IMR-90 (cell line): ENCODE data around the gene NAA35. TPM values are rescaled to one million over a fixed set of nuclear protein-coding genes. Genes with fewer than 3 reads are reported as not detected.

ENCODE experiments used
- ATAC-seq: fragments of 200-7000 bp; cut with Tn5 transposase; 2 replicates; pipeline ENCODE4 v1.9.1; 2020; ENCODE audit warnings: low read depth, mild to moderate bottlenecking, moderate library complexity
- BruUV-seq: library from RNA; stranded (reverse); fragments of 400-500 nt; replicated peaks from 2 replicates; lab custom pipeline; 2021; lab: Mats Ljungman, UMichigan
- CTCF ChIA-PET: fragments of 300-600 bp; formaldehyde crosslinking; extraction: SDS; loops from one replicate; lab custom pipeline; 2021; ENCODE audit warnings: antibody characterized with exemption; lab: Yijun Ruan, JAX
- POLR2A ChIA-PET: fragments of 300-600 bp; sonication (Branson Sonifier 250); formaldehyde crosslinking; loops from one replicate; lab custom pipeline; 2022; ENCODE audit warnings: antibody characterized with exemption; ENCODE audit not compliant: unreplicated experiment; lab: Charles Lee
- DNase-seq: peaks from one replicate; pipeline ENCODE4 v3.0.0; 2013
- H2AFZ ChIP-seq: replicated peaks from 2 replicates; pipeline ENCODE3; 2013; ENCODE audit warnings: low read length, mild to moderate bottlenecking; ENCODE audit not compliant: poor library complexity
- H2AK5ac ChIP-seq: 2 replicates; pipeline ENCODE4 v1.6.1; 2013; ENCODE audit warnings: low read depth, low read length, inconsistent platforms
- H2AK9ac ChIP-seq: replicated peaks from 2 replicates; pipeline ENCODE3; 2013; ENCODE audit warnings: mild to moderate bottlenecking, low read depth, low read length, moderate library complexity; ENCODE audit not compliant: poor library complexity
- H2BK120ac ChIP-seq: 2 replicates; pipeline ENCODE4 v1.6.1; 2013; ENCODE audit warnings: low read depth, low read length, inconsistent platforms
- H2BK15ac ChIP-seq: 3 replicates; pipeline ENCODE4 v1.6.1; 2013; ENCODE audit warnings: low read depth, low read length, inconsistent platforms
- H2BK20ac ChIP-seq: 2 replicates; pipeline ENCODE4 v1.6.1; 2013; ENCODE audit warnings: low read depth, mild to moderate bottlenecking, inconsistent platforms, low read length, moderate library complexity
- H2BK5ac ChIP-seq: 2 replicates; pipeline ENCODE4 v1.6.1; 2013; ENCODE audit warnings: mild to moderate bottlenecking, low read depth, low read length, inconsistent platforms; ENCODE audit not compliant: poor library complexity, severe bottlenecking
- H3K14ac ChIP-seq: replicated peaks from 2 replicates; pipeline ENCODE4 v1.6.1; 2013; ENCODE audit warnings: low read depth, low read length, inconsistent platforms
- H3K18ac ChIP-seq: 2 replicates; pipeline ENCODE4 v1.6.1; 2013; ENCODE audit warnings: low read depth, low read length, control low read depth
- H3K23ac ChIP-seq: 2 replicates; pipeline ENCODE4 v1.6.1; 2013; ENCODE audit warnings: low read depth, low read length, inconsistent platforms
- H3K27ac ChIP-seq: 2 replicates; pipeline ENCODE4 v1.5.1; 2013; ENCODE audit warnings: mild to moderate bottlenecking, control low read depth, low read length; ENCODE audit not compliant: insufficient read depth
- H3K27me3 ChIP-seq: 2 replicates; pipeline ENCODE4 v1.6.1; 2013; ENCODE audit warnings: low read length; ENCODE audit not compliant: control insufficient read depth, insufficient read depth
- H3K36me3 ChIP-seq: 2 replicates; pipeline ENCODE4 v1.6.1; 2013; ENCODE audit warnings: low read length, mixed read lengths; ENCODE audit not compliant: control insufficient read depth, insufficient read depth
- H3K4ac ChIP-seq: 2 replicates; pipeline ENCODE4 v1.6.1; 2013; ENCODE audit warnings: low read depth, low read length, inconsistent platforms
- H3K4me1 ChIP-seq: 2 replicates; pipeline ENCODE4 v1.6.1; 2013; ENCODE audit warnings: low read length, mixed read lengths; ENCODE audit not compliant: control insufficient read depth, insufficient read depth
- H3K4me2 ChIP-seq: 2 replicates; pipeline ENCODE4 v1.6.1; 2013; ENCODE audit warnings: low read depth, mild to moderate bottlenecking, control low read depth, low read length, moderate library complexity
- H3K4me3 ChIP-seq: 2 replicates; pipeline ENCODE4 v1.5.1; 2013; ENCODE audit warnings: low read depth, mild to moderate bottlenecking, control low read depth, low read length, moderate library complexity; ENCODE audit not compliant: insufficient read depth
- H3K56ac ChIP-seq: 2 replicates; pipeline ENCODE4 v1.6.1; 2013; ENCODE audit warnings: low read length, inconsistent platforms; ENCODE audit not compliant: insufficient read depth; ENCODE audit errors: extremely low read depth
- H3K79me1 ChIP-seq, 2 experiments: 2 replicates each; pipeline ENCODE4 v1.6.1; 2013; ENCODE audit warnings: low read length in 2 of 2, inconsistent platforms in 1 of 2, low read depth in 1 of 2
- H3K9ac ChIP-seq: 2 replicates; pipeline ENCODE4 v1.6.1; 2013; ENCODE audit warnings: low read depth, low read length, control low read depth
- H3K9me1 ChIP-seq: 2 replicates; pipeline ENCODE4 v1.6.1; 2013; ENCODE audit warnings: low read length, inconsistent platforms; ENCODE audit not compliant: insufficient read depth
- H3K9me3 ChIP-seq: 2 replicates; pipeline ENCODE4 v1.6.1; 2013; ENCODE audit warnings: low read length; ENCODE audit not compliant: control insufficient read depth, insufficient read depth
- H4K20me1 ChIP-seq: 2 replicates; pipeline ENCODE4 v1.6.1; 2013; ENCODE audit warnings: low read length, inconsistent platforms; ENCODE audit not compliant: insufficient read depth
- H4K5ac ChIP-seq: 2 replicates; pipeline ENCODE4 v1.6.1; 2013; ENCODE audit warnings: mild to moderate bottlenecking, low read depth, low read length, control low read depth
- H4K8ac ChIP-seq, 2 experiments: 2 replicates each; pipeline ENCODE4 v1.6.1; 2013; ENCODE audit warnings: low read depth in 2 of 2, low read length in 2 of 2, control low read depth in 1 of 2, inconsistent platforms in 1 of 2
- H4K91ac ChIP-seq: 2 replicates; pipeline ENCODE4 v1.6.1; 2013; ENCODE audit warnings: low read depth, low read length, inconsistent platforms; ENCODE audit not compliant: insufficient read depth
- BHLHE40 ChIP-seq: fragments of 150-350 bp; IDR thresholded peaks from 2 replicates; pipeline ENCODE4 v1.6.1; 2016; ENCODE audit warnings: mild to moderate bottlenecking, low read depth, low read length
- CEBPB ChIP-seq: IDR thresholded peaks from 2 replicates; pipeline ENCODE4 v1.6.1; 2012; ENCODE audit warnings: low read depth, low read length, improper control_type of control experiment
- CHD1 ChIP-seq: IDR thresholded peaks from 2 replicates; pipeline ENCODE4 v1.6.1; 2012; ENCODE audit warnings: low read depth, low read length, improper control_type of control experiment
- CTCF ChIP-seq: conservative IDR thresholded peaks from 2 replicates; pipeline ENCODE4 v1.5.1; 2012; ENCODE audit warnings: mild to moderate bottlenecking, low read depth, low read length, improper control_type of control experiment
- ELK1 ChIP-seq: fragments of 150-350 bp; IDR thresholded peaks from 2 replicates; pipeline ENCODE4 v1.6.1; 2016; ENCODE audit warnings: low read depth, mild to moderate bottlenecking, low read length, moderate library complexity, borderline replicate concordance
- FOS ChIP-seq: fragments of 150-350 bp; IDR thresholded peaks from 2 replicates; pipeline ENCODE4 v1.6.1; 2016; ENCODE audit warnings: low read depth, low read length
- MAFK ChIP-seq: IDR thresholded peaks from 2 replicates; pipeline ENCODE4 v1.6.1; 2012; ENCODE audit warnings: low read depth, low read length, improper control_type of control experiment
- MXI1 ChIP-seq: IDR thresholded peaks from 2 replicates; pipeline ENCODE4 v1.6.1; 2012; ENCODE audit warnings: low read depth, mild to moderate bottlenecking, low read length, moderate library complexity, borderline replicate concordance
- POLR2A ChIP-seq: IDR thresholded peaks from 2 replicates; pipeline ENCODE4 v1.6.1; 2012; ENCODE audit warnings: mild to moderate bottlenecking, low read depth, low read length
- RAD21 ChIP-seq: IDR thresholded peaks from 2 replicates; pipeline ENCODE4 v1.6.1; 2012; ENCODE audit warnings: low read length, improper control_type of control experiment
- RCOR1 ChIP-seq: IDR thresholded peaks from 2 replicates; pipeline ENCODE4 v1.6.1; 2012; ENCODE audit warnings: mild to moderate bottlenecking, low read length, improper control_type of control experiment; ENCODE audit not compliant: insufficient replicate concordance
- RFX5 ChIP-seq: IDR thresholded peaks from 2 replicates; pipeline ENCODE4 v1.8.0; 2012; ENCODE audit warnings: low read depth, mild to moderate bottlenecking, low read length, moderate library complexity
- SMC3 ChIP-seq: fragments of 150-350 bp; IDR thresholded peaks from 2 replicates; pipeline ENCODE4 v1.6.1; 2016; ENCODE audit warnings: low read depth, mild to moderate bottlenecking, antibody characterized with exemption, low read length, moderate library complexity
- WGBS, 2 experiments: methylation state at CpG; one replicate each; pipeline versions ENCODE4 v1.1.5 to v1.1.7; 2013; ENCODE audit warnings: missing lambda C conversion rate in 2 of 2; ENCODE audit not compliant: insufficient read length in 1 of 2; ENCODE audit errors: extremely low coverage in 2 of 2; 5-methylcytosine and 5-hydroxymethylcytosine counted together
- dilution Hi-C: fragments of 300-500 bp; cut with HindIII; formaldehyde crosslinking; loops from one replicate; pipeline ENCODE4 v1.14.3; 2018; ENCODE audit warnings: low sequenced_read_pairs; ENCODE audit not compliant: unreplicated experiment
- in situ Hi-C: fragments of 300-500 bp; cut with MboI; formaldehyde crosslinking; loops from 3 replicates; pipeline ENCODE4 v1.14.3; 2019; ENCODE audit warnings: low sequenced_read_pairs, inconsistent platforms, mixed read lengths
- intact Hi-C: fragments of 100-400 bp; cut with micrococcal nuclease; formaldehyde crosslinking; loops from 2 replicates; pipeline ENCODE4 v1.10.0; 2022
- polyA plus RNA-seq, 3 experiments: library from polyadenylated mRNA; depleted of rRNA; stranded (reverse); fragments of >200 nt; gene quantifications; 2 replicates each; pipeline ENCODE4 v1.2.3, GENCODE V29; 2012; ENCODE audit warnings: low replicate concordance in 1 of 3
- total RNA-seq: library from RNA; depleted of rRNA; stranded (reverse); fragments of >200 nt; gene quantifications from 2 replicates; pipeline ENCODE4 v1.2.3, GENCODE V29; 2012
- TF ChIP-seq, protein P1 (sequence below): fragments of 150-350 bp; IDR thresholded peaks from 2 replicates; pipeline ENCODE4 v1.6.1; 2017; ENCODE audit warnings: mild to moderate bottlenecking, antibody characterized with exemption, low read length, low read depth

Gene NAA35
- total and polyA plus RNA-seq, 2 of the 4 experiments (the other 2 are of a cell fraction) = 13.1 to 16.5 TPM

- Histone ChIP-seq H4K91ac (no peak overlapping the region), H4K8ac (no peak overlapping the region), H2BK20ac (no peak overlapping the region), H2AK5ac (no peak overlapping the region), H4K5ac (no peak overlapping the region), H4K20me1 (no peaks in the 10 kb centered on the region), H3K14ac (no peak overlapping the region), H3K4me3 (no peak overlapping the region), H3K56ac (no peak overlapping the region), H2BK15ac (no peak overlapping the region), H3K23ac (no peak overlapping the region), H3K4ac (no peak overlapping the region), H2AFZ (no peak overlapping the region), H3K27me3 (no peaks in the 10 kb centered on the region), H3K18ac (no peak overlapping the region), H3K79me1 (peaks cover 0 to 7% of the 10 kb centered on the region in 2 experiments; a peak in 2 of 4 replicates), H2BK5ac (no peak overlapping the region), H3K9me1 (no peaks in the 10 kb centered on the region), H3K9me3 (no peaks in the 10 kb centered on the region), H3K4me2 (no peak overlapping the region), H2BK120ac (no peak overlapping the region), H3K27ac (no peak overlapping the region), H3K9ac (no peak overlapping the region), H3K4me1 (no peaks in the 10 kb centered on the region), H3K36me3 (peaks cover 14% of the 10 kb centered on the region), H2AK9ac (no peak overlapping the region)
- 80% methylated on average over 1 of the region's 4 CpGs; no CpG with 5 or more reads in 1 of the 2 experiments for WGBS, 2 experiments
- DNase-seq = peak; percentile 27
- no TSS peak for BruUV-seq
- intact Hi-C loops (no loop called here), dilution Hi-C loops (no loop called here), in situ Hi-C loops (no loop called here)
- ChIA-PET POLR2A (no interaction called here), CTCF (interaction anchor here (1.0 kb wide), 1 partner anchor 10 kb away, joined by 3 read pairs; no protein-coding TSS in a partner anchor)
- TF ChIP-seq SMC3 = no peak
- no peak for TF ChIP-seq POLR2A
- TF ChIP-seq FOS = no peak
- TF ChIP-seq, protein P1, sequence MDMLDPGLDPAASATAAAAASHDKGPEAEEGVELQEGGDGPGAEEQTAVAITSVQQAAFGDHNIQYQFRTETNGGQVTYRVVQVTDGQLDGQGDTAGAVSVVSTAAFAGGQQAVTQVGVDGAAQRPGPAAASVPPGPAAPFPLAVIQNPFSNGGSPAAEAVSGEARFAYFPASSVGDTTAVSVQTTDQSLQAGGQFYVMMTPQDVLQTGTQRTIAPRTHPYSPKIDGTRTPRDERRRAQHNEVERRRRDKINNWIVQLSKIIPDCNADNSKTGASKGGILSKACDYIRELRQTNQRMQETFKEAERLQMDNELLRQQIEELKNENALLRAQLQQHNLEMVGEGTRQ = no peak
- no peak for TF ChIP-seq MXI1
- no peak for TF ChIP-seq RFX5
- no peak for TF ChIP-seq BHLHE40
- TF ChIP-seq CTCF = no peak
- TF ChIP-seq ELK1 = no peak
- TF ChIP-seq MAFK = no peak
- TF ChIP-seq CHD1 = no peak
- no peak for TF ChIP-seq CEBPB
- TF ChIP-seq RCOR1 = no peak
- TF ChIP-seq RAD21 = no peak
- ATAC-seq = no peak
Observed at GRCh38 chr9:85978496-85978895, 37.5 kb downstream of the NAA35 start.
